OCI-M1 (cell line): ENCODE data around the gene PRRG3.

Experiments
- DNase-seq: peaks from one replicate; lab custom pipeline; 2025; lab: John Stamatoyannopoulos, UW

The PRRG3 gene

GRCh38 chrX:151708821-151709220, 13.6 kb downstream of the PRRG3 start:
- no peak for DNase-seq

- no peak for DNase-seq
Measured at GRCh38 chrX:151710457-151710856, 15.2 kb downstream of the PRRG3 start.

- DNase-seq = no peak
Measured at GRCh38 chrX:151711154-151711553, 15.9 kb downstream of the PRRG3 start.

- no peak for DNase-seq
Measured at GRCh38 chrX:151711787-151712186, 16.5 kb downstream of the PRRG3 start.

GRCh38 chrX:151712253-151712652, 17.0 kb downstream of the PRRG3 start:
- DNase-seq = no peak

- DNase-seq = peak; percentile 24
Measured at GRCh38 chrX:151713849-151714248, 18.6 kb downstream of the PRRG3 start.

- DNase-seq = no peak
Measured at GRCh38 chrX:151714362-151714761, 19.1 kb downstream of the PRRG3 start.

GRCh38 chrX:151715752-151716151, 20.5 kb downstream of the PRRG3 start, which contains the start of gene FATE1:
Gene FATE1, plus strand, starts transcription at chrX:151716035. Its CDS starts 85 bp downstream, at chrX:151716120.
- DNase-seq = no peak

- no peak for DNase-seq
Measured at GRCh38 chrX:151722241-151722846, 27.1 kb downstream of the PRRG3 start.

- DNase-seq = no peak
Measured at GRCh38 chrX:151723156-151723760, 28.0 kb downstream of the PRRG3 start.

- no peak for DNase-seq
Measured at GRCh38 chrX:151724563-151725337, 29.5 kb downstream of the PRRG3 start.

- DNase-seq = no peak
Measured at GRCh38 chrX:151725338-151725614, 30.0 kb downstream of the PRRG3 start.

GRCh38 chrX:151726751-151727150, 31.5 kb downstream of the PRRG3 start:
- no peak for DNase-seq

- no peak for DNase-seq
Measured at GRCh38 chrX:151727346-151727745, 32.1 kb downstream of the PRRG3 start.

GRCh38 chrX:151729056-151729725, 33.9 kb downstream of the PRRG3 start:
- no peak for DNase-seq

- no peak for DNase-seq
Measured at GRCh38 chrX:151734446-151734845, 39.2 kb downstream of the PRRG3 start, which contains the start of gene CNGA2. Gene CNGA2, plus strand, starts transcription at chrX:151734746. Its CDS starts 3,738 bp downstream, at chrX:151738484.

GRCh38 chrX:151735219-151735618, 40.0 kb downstream of the PRRG3 start:
- no peak for DNase-seq

- DNase-seq = no peak
Measured at GRCh38 chrX:151736685-151737084, 41.4 kb downstream of the PRRG3 start.

- no peak for DNase-seq
Measured at GRCh38 chrX:151737494-151737893, 42.2 kb downstream of the PRRG3 start.

- DNase-seq = no peak
Measured at GRCh38 chrX:151738751-151739150, 43.5 kb downstream of the PRRG3 start.

- no peak for DNase-seq
Measured at GRCh38 chrX:151741606-151742005, 46.3 kb downstream of the PRRG3 start.

GRCh38 chrX:151742311-151742710, 47.1 kb downstream of the PRRG3 start:
- DNase-seq = no peak
